GM20431 (cell line): ENCODE measurements around the gene DMC1.
"Not testable (repeated sequence)": the region's sequence is repeated elsewhere in the genome, so short reads cannot be mapped to it uniquely, and the experiment has no call there.

Experiments
- in situ Hi-C: fragments of 300-500 bp; cut with MseI, MboI; formaldehyde crosslinking; loops from one replicate; pipeline ENCODE4 v1.15.0; 2020; ENCODE audit warnings: low sequenced_read_pairs; ENCODE audit not compliant: unreplicated experiment

Gene DMC1, protein sequence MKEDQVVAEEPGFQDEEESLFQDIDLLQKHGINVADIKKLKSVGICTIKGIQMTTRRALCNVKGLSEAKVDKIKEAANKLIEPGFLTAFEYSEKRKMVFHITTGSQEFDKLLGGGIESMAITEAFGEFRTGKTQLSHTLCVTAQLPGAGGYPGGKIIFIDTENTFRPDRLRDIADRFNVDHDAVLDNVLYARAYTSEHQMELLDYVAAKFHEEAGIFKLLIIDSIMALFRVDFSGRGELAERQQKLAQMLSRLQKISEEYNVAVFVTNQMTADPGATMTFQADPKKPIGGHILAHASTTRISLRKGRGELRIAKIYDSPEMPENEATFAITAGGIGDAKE

GRCh38 chr22:38569972-38570778 is at the start of gene DMC1:
Gene DMC1, minus strand, starts transcription at chr22:38570183. Its CDS starts 1,927 bp downstream, at chr22:38568256.
- in situ Hi-C loops: no loop called here

GRCh38 chr22:38618682-38619081 is 48.7 kb upstream of the DMC1 start:
- in situ Hi-C loops: no loop called here

GRCh38 chr22:38618258-38618657 is 48.3 kb upstream of the DMC1 start:
- in situ Hi-C loops: no loop called here

DNA sequence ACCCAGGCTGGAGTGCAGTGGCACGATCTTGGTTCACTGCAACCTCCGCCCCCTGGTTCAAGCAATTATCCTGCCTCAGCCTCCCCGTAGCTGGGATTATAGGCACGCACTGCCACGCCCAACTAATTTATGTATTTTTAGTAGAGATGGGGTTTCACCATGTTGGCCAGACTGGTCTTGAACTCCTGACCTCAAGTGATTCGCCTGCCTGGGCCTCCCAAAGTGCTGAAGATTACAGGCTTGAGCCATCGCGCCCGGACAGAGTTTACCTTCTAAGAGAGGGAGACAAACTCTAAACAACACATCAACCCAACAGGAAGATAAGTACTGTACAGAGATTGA is 45.1 kb upstream of the DMC1 start:
- in situ Hi-C loops: not testable (repeated sequence)

GRCh38 chr22:38614332-38615063 is 44.5 kb upstream of the DMC1 start:
- in situ Hi-C loops: no loop called here

DNA sequence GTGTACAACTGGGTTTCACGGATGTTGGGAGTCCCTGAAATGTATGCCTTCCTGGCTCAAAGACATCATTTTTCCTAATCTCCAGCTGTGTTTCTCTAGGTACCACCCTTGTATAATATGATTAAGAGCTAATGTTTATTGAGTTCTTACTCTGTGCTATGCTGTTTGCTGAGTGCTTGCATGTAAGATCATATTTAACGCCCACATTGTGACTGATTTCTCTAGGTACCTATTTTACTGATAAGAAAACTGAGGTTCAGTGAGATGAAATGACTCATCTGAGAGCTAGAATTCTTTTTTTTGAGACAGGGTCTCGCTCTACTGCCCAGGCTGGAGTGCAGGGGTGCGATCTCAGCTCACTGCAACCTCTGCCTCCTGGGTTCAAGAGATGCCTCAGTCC is 43.6 kb upstream of the DMC1 start:
- in situ Hi-C loops: no loop called here

- in situ Hi-C loops: no loop called here
These were observed 42.4 kb upstream of the DMC1 start for GRCh38 chr22:38612217-38613006.

GRCh38 chr22:38611559-38611958 is 41.6 kb upstream of the DMC1 start:
- in situ Hi-C loops: no loop called here

DNA sequence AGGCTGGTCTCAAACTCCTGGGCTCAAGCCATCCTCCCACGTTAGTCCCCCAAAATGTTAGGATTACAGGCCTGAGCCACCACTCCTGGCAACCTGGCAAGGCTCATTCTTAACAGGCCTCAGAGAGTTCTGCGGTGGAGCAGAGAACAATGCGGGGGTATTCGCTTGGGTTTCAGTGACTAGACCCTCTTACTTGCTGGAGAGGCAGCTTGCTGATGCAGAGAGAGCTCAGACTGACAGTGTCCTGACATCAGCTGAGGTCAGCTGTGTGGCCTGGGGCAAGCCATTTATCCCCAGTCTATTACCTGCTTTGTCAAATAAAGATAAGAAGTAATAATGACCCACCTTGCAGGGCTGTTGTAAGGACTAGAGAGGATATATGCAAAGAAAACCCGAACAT is 40.3 kb upstream of the DMC1 start:
- in situ Hi-C loops: no loop called here

DNA sequence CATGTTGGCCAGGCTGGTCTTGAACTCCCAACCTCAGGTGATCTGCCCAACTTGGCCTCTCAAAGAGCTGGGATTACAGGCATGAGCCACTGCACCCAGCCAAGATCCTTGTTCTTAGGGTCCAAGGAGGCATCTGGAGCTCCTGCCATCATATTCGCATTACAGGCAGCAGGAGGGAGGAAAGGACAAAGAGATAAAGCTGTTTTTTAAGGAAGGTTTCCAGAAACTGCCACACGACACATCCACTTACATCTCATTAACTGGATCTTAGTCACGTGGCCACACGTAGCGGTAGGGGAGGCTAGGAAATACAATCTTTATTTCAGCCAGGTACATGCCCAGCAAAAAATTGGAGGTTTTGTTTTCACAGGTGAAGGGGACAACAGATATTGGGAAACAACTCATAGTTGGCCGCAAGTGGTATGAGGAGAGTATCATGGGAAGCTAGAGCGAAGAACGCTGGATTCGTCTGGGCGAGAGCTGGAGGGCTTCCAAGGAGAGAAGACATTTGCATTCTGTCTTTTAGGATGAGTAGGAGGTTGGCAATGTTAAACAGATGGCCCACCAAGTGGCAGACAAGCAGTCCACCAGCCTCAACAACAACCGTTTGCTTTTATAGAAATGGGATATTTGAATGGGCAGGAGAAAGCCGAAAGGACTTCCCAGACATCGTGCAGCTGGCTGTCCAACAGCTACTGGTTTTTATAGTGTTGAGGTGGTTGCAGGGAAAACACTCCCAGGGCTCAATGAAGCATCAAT is 39.2 kb upstream of the DMC1 start:
- in situ Hi-C loops: no loop called here

DNA sequence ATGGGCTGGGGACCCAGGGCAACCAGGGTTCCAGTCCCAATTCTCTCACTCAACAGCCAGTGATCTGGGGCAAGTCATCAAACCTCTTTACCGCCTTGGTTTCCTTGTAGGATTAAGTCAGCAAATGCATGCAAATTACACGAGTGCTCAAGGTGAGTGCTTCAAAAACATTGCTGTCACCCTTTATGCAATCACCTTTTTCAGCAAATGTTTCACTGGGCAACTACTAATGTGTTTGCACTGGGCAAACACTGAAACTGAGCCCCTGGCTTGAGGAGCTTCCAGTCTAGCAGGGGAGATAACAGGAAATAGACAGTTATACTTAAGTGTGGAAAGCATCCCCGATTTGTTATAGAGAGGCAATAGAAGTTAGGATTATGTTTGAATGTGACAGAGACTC is 37.7 kb upstream of the DMC1 start:
- in situ Hi-C loops: no loop called here

DNA sequence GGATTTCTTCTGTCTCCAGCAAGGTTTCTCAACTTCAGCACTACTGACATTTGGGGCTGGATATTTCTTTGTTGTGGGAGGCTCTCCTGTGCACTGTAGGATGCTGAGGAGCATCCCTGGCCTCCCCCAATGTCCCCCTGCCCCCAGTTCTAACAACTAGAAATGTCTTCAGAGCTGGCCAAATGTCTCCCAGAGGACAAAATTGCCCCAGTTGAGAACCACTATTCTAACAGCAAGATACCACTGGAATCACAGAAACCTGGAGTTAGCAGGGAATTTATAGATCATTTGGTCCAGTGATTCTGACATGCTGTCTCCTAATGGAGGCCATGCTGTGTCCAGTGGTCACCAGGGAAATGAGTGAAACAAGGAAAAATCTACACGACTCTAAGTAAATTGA is 32.2 kb upstream of the DMC1 start:
- in situ Hi-C loops: no loop called here

DNA sequence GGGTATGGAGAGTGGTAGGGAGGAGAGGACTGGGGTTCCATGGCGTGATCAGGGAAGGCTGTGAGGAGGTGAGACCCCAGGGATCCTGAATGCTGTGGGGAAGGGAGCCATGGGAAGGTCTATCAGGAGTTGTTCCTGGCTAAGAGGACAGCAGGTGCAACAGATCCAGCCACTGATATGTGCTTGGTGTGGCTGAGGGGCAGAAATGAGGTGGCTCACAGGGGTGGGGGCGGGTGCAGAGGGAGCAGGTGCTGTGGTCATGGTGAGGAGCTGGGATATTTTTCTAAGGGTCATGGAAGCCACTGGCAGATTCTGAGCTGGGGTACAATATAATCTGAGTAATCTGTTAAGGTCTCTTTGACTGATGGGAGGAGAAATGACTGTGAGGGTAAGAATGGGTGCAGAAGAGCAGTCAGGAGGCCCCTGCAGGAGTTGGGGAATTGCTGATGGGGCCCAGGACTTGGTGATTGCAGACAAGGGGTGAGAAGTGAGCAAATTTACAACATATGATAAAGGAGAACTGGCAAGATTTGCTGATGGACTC is 31.3 kb upstream of the DMC1 start:
- in situ Hi-C loops: no loop called here

DNA sequence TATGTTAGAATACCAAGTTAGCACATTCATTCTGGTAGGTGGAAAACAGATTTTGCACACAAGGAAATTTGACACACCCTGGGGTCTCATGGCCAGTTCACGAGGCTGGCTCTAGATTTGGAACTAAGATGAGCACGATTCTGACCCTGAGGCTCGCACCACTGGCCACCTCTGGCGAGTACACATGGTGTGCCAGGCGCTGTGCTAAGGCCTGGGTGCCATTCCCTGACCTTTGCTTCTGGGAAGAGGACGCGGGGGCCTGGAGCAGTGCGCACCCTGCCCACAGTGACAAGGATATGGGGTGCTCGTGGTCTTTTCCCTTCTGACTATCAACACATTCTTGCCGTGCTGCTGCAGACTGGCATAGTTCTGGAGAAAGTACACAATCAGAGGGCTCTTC is 29.5 kb upstream of the DMC1 start:
- in situ Hi-C loops: no loop called here

DNA sequence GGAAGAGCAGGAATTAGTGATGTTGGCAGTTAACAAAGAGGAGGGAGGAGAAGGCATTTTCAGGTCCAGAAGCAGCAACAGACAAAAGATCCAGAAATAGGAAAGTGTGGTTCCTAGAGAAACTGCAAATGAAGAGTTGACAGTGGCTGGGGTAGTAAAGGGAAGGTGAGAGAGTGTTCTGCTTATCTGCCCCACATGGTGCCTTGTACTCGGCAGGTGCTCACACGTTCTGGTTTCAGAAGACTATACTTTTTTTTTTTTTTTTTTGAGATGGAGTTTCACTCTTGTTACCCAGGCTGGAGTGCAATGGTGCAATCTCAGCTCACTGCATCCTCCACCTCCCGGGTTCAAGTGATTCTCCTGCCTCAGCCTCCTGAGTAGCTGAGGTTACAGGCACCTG is 12.9 kb upstream of the DMC1 start:
- in situ Hi-C loops: not testable (repeated sequence)

GRCh38 chr22:38578505-38578904 is 8.5 kb upstream of the DMC1 start:
- in situ Hi-C loops: no loop called here

GRCh38 chr22:38572065-38572464 is 2.1 kb upstream of the DMC1 start:
- in situ Hi-C loops: no loop called here

DNA sequence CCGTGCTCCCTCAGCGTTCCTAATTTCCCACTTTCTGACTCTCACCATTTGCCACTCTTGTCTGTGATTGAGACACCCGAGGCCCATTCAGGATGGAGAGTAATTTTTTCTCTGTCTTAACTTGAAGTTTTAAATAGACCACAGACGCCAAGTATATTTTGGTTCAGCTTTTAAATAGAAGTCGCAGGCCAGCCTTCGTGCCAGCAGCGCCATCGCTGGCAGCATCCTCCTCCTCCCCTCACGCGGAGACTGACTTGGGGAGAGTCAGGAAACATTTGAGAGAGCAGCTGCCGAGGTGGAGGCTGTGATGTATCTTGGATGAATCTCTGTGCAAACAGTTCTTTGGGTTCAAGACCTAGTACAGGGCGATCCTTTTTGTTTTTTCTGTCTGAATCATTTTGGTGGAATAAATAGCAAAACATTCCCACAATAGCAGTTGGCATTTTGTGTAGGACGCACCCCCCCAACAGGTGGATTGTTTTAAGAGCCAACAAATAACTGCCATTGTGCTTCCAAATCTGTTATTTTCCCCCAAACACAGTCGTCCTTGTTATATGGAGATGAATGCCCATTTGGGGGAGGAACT is 889 bp upstream of the DMC1 start:
- in situ Hi-C loops: no loop called here
